Measurements from ENCODE around the gene CDK5R2.

Gene CDK5R2

DNA sequence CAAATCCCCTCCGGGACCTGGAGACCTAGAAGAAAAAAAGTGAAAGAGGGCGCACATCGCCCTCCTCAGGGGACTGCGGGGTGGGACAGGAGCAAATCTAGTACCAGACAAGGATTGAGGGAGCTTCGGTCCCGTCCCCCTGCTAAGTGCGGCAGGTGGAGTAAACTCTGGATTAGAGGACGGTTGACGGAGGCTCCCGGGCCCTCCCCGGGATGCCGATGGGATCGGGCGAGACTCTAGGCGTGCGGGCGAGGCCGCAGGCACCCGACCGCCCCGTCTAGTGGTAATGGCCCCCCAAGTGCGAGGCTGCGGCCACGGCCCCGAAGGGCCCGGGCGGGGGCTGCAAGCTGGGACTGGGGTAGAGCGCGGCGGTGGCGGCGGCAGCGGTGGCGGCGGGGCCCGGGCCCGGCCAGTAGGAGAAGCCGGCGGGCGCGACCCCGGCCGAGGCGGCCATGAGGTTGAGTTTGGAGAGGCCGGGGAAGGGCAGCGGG is 22.0 kb downstream of the CDK5R2 start:
- DNase-seq (ENCODE audit: low read depth, low spot score): no peak
- POLR2A ChIA-PET: no interaction called here
- CTCF ChIA-PET: interaction anchor here (0.8 to 12.7 kb wide), 17 partner anchors 8 to 174 kb away, joined by 3 to 227 read pairs (median 9); partner anchors contain the start of genes CDK5R2 and CRYBA2
- H3K4me3 ChIP-seq (ENCODE audit: low read depth, low read length): no peak overlapping the region
- TF ChIP-seq, protein P1, sequence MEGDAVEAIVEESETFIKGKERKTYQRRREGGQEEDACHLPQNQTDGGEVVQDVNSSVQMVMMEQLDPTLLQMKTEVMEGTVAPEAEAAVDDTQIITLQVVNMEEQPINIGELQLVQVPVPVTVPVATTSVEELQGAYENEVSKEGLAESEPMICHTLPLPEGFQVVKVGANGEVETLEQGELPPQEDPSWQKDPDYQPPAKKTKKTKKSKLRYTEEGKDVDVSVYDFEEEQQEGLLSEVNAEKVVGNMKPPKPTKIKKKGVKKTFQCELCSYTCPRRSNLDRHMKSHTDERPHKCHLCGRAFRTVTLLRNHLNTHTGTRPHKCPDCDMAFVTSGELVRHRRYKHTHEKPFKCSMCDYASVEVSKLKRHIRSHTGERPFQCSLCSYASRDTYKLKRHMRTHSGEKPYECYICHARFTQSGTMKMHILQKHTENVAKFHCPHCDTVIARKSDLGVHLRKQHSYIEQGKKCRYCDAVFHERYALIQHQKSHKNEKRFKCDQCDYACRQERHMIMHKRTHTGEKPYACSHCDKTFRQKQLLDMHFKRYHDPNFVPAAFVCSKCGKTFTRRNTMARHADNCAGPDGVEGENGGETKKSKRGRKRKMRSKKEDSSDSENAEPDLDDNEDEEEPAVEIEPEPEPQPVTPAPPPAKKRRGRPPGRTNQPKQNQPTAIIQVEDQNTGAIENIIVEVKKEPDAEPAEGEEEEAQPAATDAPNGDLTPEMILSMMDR (IDR thresholded peaks at IDR 0.05; ENCODE audit: insufficient read depth, low read length, missing control alignments): no peak

DNA sequence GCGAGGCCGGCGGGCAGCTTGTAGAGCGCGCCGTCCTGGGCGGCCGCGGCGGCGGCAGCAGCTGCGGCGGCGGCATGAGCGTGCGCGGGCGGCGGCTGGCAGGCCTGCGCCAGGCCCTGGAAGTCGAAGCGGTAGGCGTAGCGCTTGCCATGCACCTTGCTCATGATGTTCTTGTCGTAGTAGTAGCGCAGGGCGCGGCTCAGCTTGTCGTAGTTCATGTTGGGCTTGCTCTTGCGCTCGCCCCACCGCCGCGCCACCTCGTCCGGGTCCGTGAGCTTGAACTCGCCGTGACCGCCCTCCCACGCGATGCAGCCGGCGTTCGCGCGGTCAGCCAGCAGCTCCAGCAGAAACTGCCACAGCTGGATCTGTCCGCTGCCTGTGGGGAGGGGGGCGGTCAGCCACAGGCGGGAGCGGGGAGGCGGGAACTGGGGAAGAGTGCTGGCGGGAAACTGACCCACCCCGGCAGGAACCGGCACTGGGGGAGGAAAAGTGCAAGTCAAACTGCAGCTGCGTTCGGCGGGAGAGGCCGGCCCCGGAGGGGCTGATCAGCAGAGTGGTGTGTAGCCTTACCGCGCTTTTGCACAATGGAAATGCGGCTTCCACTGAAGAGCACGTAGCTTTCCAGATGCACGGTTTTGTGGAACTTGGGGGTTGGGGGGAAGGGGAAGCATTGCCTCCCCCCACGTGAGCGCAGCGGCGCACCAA is 22.6 kb downstream of the CDK5R2 start:
- ChIA-PET POLR2A (no interaction called here), CTCF (interaction anchor here (0.9 to 12.7 kb wide), 14 partner anchors 8 to 173 kb away, joined by 3 to 227 read pairs (median 7); partner anchors contain the start of genes CDK5R2 and CRYBA2)
- H3K4me3 ChIP-seq (ENCODE audit: low read depth, low read length): no peak overlapping the region
- no peak for DNase-seq (ENCODE audit: low read depth, low spot score)
- TF ChIP-seq, protein P1 (IDR thresholded peaks at IDR 0.05; ENCODE audit: insufficient read depth, low read length, missing control alignments): no peak

DNA sequence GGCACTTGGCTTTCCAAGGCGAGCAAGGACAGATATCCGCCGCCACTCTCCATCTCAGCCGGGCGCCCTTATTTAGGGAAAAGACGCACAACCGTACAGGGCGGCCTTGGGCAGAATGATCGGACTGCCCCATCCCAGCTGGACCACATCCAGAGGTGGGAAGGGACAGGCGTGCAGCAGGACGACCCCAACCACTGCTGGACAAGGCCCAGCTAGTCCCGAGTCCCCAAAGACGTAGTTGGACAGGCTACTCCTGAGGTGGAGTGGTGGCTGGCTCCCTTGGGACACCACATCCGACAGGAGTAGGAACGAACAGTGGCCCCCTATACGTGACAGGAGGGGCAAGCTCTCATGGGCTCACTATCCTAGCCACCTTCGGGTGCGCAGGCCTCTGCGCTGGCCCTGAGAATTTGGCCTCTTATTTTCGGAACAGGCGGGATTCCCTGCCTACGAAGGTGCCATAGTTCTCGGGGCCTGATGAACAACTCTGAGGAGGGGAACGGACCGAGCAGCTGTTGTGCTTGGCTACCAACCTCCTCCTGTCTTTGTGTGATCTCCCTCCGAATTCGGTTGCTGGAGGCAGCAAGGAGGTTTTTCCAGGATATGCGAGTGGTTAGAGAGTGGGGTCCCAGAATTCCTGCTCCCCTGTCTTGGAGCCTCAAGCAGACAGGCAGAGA is 23.3 kb downstream of the CDK5R2 start:
- POLR2A ChIA-PET: no interaction called here
- CTCF ChIA-PET: interaction anchor here (0.9 to 12.7 kb wide), 9 partner anchors 9 to 172 kb away, joined by 3 to 227 read pairs (median 6); partner anchors contain the start of genes CDK5R2 and CRYBA2
- TF ChIP-seq, protein P1 (IDR thresholded peaks at IDR 0.05; ENCODE audit: insufficient read depth, low read length, missing control alignments): no peak
- H3K4me3 ChIP-seq (ENCODE audit: low read depth, low read length): no peak overlapping the region
- no peak for DNase-seq (ENCODE audit: low read depth, low spot score)

DNA sequence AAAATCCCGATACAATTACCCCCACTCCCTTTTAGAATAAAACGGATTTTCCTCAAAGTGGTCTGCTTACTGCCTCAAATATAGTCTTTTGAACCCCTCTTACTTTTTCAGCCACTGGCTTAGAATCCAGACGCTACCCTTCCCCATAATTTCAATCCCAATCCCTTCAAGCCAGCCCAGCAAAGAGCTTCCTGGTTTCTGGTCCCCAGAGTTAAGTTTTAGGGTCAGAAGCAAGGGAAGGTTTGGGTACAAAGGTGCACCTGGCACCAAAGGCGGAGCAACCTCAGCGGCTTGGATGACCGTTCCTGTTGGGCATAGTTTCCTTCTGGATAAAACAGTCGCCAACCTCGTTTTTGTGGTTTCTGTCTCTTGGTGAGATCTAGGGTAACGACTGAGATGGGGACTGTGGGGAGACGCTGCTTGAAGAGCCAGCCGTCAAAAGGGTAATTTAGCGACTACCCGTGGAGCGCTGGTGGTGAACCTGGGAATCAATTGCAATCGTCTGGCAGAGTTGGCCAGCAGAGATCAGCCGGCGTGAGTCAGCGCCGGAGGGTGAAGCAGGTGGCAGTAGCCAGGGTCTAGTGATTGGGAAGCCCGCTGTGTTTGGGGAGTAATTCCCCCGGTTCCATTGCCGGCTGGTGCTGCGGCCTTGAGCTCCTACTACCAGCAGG is 23.9 kb downstream of the CDK5R2 start:
- POLR2A ChIA-PET: no interaction called here
- DNase-seq (ENCODE audit: low read depth, low spot score): no peak

DNA sequence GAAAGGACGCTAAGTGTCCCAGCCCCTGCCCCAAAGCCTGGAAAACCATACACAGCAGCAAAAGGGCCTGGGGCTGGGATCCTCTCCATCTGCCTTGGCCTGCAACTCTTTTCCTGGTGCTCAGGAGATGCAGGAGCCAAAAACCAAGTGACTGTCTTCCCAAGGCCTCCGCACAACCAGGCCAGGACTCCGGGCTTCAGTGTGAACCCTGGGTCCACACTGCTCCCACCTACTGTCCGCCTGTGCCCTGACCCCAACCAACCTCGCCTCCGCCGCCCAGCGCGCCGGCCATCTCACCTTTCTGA is 24.4 kb downstream of the CDK5R2 start:
- TF ChIP-seq, protein P1 (IDR thresholded peaks at IDR 0.05; ENCODE audit: insufficient read depth, low read length, missing control alignments): no peak
- DNase-seq (ENCODE audit: low read depth, low spot score): no peak
- H3K4me3 ChIP-seq (ENCODE audit: low read depth, low read length): no peak overlapping the region
- CTCF ChIA-PET: interaction anchor here (1.2 to 12.7 kb wide), 4 partner anchors 8 to 105 kb away, joined by 3 to 227 read pairs (median 12); partner anchors contain the start of gene CRYBA2
- POLR2A ChIA-PET: no interaction called here

More for the DNA sequence above, 23.9 kb downstream of the CDK5R2 start:
- TF ChIP-seq, protein P1 (IDR thresholded peaks at IDR 0.05; ENCODE audit: insufficient read depth, low read length, missing control alignments): no peak
- no peak overlapping the region for H3K4me3 ChIP-seq (ENCODE audit: low read depth, low read length)
- CTCF ChIA-PET: interaction anchor here (1.0 to 12.7 kb wide), 5 partner anchors 10 to 172 kb away, joined by 3 to 227 read pairs (median 22); partner anchors contain the start of gene CRYBA2
